Measurements from ENCODE around the gene NME3.

NME3 gene

GRCh38 chr16:1724491-1724890 is 46.9 kb downstream of the NME3 start:
- DNase-seq (ENCODE audit: low spot score), result no peak

GRCh38 chr16:1723450-1724147 is 47.7 kb downstream of the NME3 start:
- DNase-seq (ENCODE audit: low spot score), result peak; percentile 15

GRCh38 chr16:1721372-1721771 is 50.0 kb downstream of the NME3 start:
- no peak for DNase-seq (ENCODE audit: low spot score)

All from COLO829 (cell line).